Heart left ventricle (tissue), 13 donors: ENCODE results near the gene SORCS2.

Experiments used
- POLR2A ChIP-seq, 2 donors: fragments of 450-650 bp; IDR thresholded peaks; one replicate each; pipeline ENCODE4 v1.6.1; 2017; ENCODE audit warnings: antibody characterized with exemption in 2 of 2, mild to moderate bottlenecking in 2 of 2, moderate library complexity in 2 of 2
- TF ChIP-seq, protein P1 (sequence below), 12 donors: fragments of 200-600 bp; sonication (generic) in 4 of 12; IDR thresholded peaks; one replicate each; pipeline versions ENCODE4 v1.5.0 to v1.8.0; 2018 to 2022; ENCODE audit warnings: antibody characterized with exemption in 12 of 12, mild to moderate bottlenecking in 5 of 12
- donor health status: ischemic (EF 13 %, LVEDD 7.1; RV severe dilation, severe dysfunction).
- donor health status: DM: no; HTN: yes; CAD: no.
- donor health status: DM: no; HTN: no; CAD: no.
- donor health status: ischemic (EF 25% LVEDD 6.9; RV normal size, moderate dysfunction).
- donor health status: ischemic (EF 25% LVEDD 5.7; RV mildly dilated, moderate dysfunction).
- donor health status: ischemic (EF 35%, LVEDD 5.7; RV mildly dilated, moderate dysfunction).
- donor health status: nonischemic (EF 11% LVEDD 7.7; RV severe dilation, severe dysfunction).
- donor health status: DM: yes; HTN: yes; CAD: no.
- donor health status: PGD.
- donor health status: ischemic (EF 29% LVEDD 5.4; RV normal size, mild dysfunction).
- donor health status: nonischemic (EF 23%, LVEDD 6.1; RV moderate dilation, normal function).

DNA sequence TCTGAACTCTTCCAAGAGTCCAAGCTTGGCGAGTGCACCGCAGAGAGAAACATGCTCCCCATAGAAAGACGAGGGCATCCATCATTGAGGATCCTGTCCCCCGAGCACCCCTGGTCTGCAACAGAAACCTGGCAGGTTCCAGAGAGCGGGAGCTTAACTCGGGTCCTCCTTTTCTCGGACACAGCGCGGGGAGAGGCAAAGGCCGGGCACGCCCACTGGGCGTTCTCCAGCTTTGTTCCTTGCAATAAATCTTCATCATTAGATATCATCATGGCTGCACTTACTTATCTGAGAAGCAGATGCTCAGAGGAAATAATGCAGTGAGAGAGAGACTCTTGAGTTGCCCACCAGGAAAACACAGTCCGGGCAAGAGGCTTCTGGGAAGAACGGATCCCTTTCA lies 332.5 kb downstream of the SORCS2 start:
- TF ChIP-seq, protein P1, sequence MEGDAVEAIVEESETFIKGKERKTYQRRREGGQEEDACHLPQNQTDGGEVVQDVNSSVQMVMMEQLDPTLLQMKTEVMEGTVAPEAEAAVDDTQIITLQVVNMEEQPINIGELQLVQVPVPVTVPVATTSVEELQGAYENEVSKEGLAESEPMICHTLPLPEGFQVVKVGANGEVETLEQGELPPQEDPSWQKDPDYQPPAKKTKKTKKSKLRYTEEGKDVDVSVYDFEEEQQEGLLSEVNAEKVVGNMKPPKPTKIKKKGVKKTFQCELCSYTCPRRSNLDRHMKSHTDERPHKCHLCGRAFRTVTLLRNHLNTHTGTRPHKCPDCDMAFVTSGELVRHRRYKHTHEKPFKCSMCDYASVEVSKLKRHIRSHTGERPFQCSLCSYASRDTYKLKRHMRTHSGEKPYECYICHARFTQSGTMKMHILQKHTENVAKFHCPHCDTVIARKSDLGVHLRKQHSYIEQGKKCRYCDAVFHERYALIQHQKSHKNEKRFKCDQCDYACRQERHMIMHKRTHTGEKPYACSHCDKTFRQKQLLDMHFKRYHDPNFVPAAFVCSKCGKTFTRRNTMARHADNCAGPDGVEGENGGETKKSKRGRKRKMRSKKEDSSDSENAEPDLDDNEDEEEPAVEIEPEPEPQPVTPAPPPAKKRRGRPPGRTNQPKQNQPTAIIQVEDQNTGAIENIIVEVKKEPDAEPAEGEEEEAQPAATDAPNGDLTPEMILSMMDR (IDR thresholded peaks at IDR 0.05): no peak
- TF ChIP-seq POLR2A (IDR thresholded peaks at IDR 0.05): no peak
